NCI-H2107 treated with DMSO at 0.1 percent for 48 hours (cell line): ENCODE data around the gene TAS2R40.
A peak's percentile ranks its signal among the peaks of the same experiment; 100 is the strongest.
"Not testable (repeated sequence)": the region's sequence is repeated elsewhere in the genome, so short reads cannot be mapped to it uniquely, and the experiment has no call there.

Source experiments
- DNase-seq: peaks from one replicate; lab custom pipeline; 2025; ENCODE audit not compliant: unreplicated experiment; lab: John Stamatoyannopoulos, UW

TAS2R40 gene

GRCh38 chr7:143221737-143222136 lies at the start of gene TAS2R40:
TAS2R40 (plus strand) TSS chr7:143222037; CDS start chr7:143222079, 42 bp downstream.
- no peak for DNase-seq

- DNase-seq, result peak; percentile 63
These were observed 49.5 kb upstream of the TAS2R40 start for GRCh38 chr7:143172354-143172753.

GRCh38 chr7:143176128-143176527 lies 45.7 kb upstream of the TAS2R40 start:
- DNase-seq, result no peak

- DNase-seq, result no peak
These were observed 44.3 kb upstream of the TAS2R40 start for GRCh38 chr7:143177374-143178119.

- DNase-seq, result not testable (repeated sequence)
These were observed 41.1 kb upstream of the TAS2R40 start for GRCh38 chr7:143180771-143181170.

- no peak for DNase-seq
These were observed 40.5 kb upstream of the TAS2R40 start for GRCh38 chr7:143181349-143181748.

GRCh38 chr7:143183024-143183423 lies 38.8 kb upstream of the TAS2R40 start, which contains the start of gene TAS2R39:
TAS2R39 (plus strand) TSS chr7:143183419; CDS start chr7:143183419, 0 bp downstream.
- DNase-seq, result no peak

GRCh38 chr7:143185551-143185950 lies 36.3 kb upstream of the TAS2R40 start:
- no peak for DNase-seq

GRCh38 chr7:143188994-143189393 lies 32.8 kb upstream of the TAS2R40 start:
- no peak for DNase-seq

- no peak for DNase-seq
These were observed 28.0 kb upstream of the TAS2R40 start for GRCh38 chr7:143193880-143194279.

GRCh38 chr7:143199040-143199439 lies 22.8 kb upstream of the TAS2R40 start:
- DNase-seq, result no peak

GRCh38 chr7:143202161-143202560 lies 19.7 kb upstream of the TAS2R40 start:
- DNase-seq, result no peak

- DNase-seq, result no peak
These were observed 18.5 kb upstream of the TAS2R40 start for GRCh38 chr7:143203386-143203785.

- DNase-seq, result no peak
These were observed 16.1 kb upstream of the TAS2R40 start for GRCh38 chr7:143205560-143206293.

- no peak for DNase-seq
These were observed 11.3 kb upstream of the TAS2R40 start for GRCh38 chr7:143210541-143210940.

- DNase-seq, result not testable (repeated sequence)
These were observed 8.4 kb upstream of the TAS2R40 start for GRCh38 chr7:143213478-143213877.

- DNase-seq, result peak; percentile 89
These were observed 6.8 kb upstream of the TAS2R40 start for GRCh38 chr7:143214789-143215679.

- no peak for DNase-seq
These were observed 5.7 kb upstream of the TAS2R40 start for GRCh38 chr7:143216151-143216550.

GRCh38 chr7:143216686-143217085 lies 5.2 kb upstream of the TAS2R40 start:
- DNase-seq, result no peak

GRCh38 chr7:143217806-143218205 lies 4.0 kb upstream of the TAS2R40 start:
- DNase-seq, result no peak

GRCh38 chr7:143221286-143221685 lies 551 bp upstream of the TAS2R40 start:
- no peak for DNase-seq
